ENCODE measurements around the gene CNIH3.

CNIH3 gene

DNA sequence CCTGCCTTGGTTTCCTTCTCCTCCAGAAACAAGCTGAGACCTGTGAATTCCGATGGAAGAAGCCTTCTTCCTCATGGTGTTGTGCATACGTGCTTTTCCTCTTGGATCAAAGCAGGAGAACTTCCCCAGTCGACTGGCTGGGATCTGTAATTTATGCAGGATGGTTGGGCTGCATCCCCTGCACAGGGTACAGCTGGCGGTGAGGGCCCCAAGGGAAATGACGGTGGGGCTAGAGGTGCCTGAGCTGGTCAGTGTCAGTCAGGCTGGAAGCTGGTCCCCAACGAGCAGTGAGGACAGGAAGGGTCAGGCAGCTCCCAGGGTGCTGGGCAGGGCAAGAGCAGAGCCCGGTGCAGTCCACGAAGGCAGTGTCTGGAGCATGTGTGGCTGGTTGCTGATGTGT, 106.7 kb downstream of the CNIH3 start:
- no peaks in the 10 kb centered on the region for H3K4me1 Mint-ChIP-seq
- peaks cover 27% of the 10 kb centered on the region for H3K27me3 Mint-ChIP-seq
- ATAC-seq (replicated peaks; ENCODE audit: extremely low read depth, poor library complexity, severe bottlenecking): no peak
- DNase-seq (ENCODE audit: low spot score in 2 of 2): no peak
- H3K4me3 Mint-ChIP-seq: no peak overlapping the region
- H3K36me3 Mint-ChIP-seq (ENCODE audit: insufficient read depth): no peaks in the 10 kb centered on the region
- H3K27ac Mint-ChIP-seq (ENCODE audit: low read depth): no peak overlapping the region
- H3K9me3 Mint-ChIP-seq: no peaks in the 10 kb centered on the region

DNA sequence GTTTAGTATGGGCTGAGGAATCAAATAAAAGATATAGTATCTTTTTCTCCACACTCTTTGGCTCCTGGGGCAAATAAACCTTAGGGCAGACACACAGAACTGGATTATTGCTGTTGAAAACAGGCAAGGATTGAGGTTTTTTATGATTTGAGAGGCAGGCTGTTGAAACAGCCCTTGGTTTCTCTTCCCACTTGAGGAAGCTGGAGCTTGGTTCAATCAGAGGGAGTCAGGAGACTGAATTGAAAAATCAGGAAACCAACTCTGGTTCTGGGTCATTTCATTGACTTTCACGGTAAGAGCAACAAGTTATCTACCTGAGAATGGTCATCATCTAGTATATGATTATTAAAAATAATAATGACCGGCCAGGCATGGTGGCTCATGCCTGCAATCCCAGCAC, 108.4 kb downstream of the CNIH3 start:
- Mint-ChIP-seq H3K27me3 (peaks cover 10% of the 10 kb centered on the region), H3K4me3 (no peak overlapping the region), H3K36me3 (ENCODE audit: insufficient read depth) (no peaks in the 10 kb centered on the region), H3K9me3 (no peaks in the 10 kb centered on the region), H3K4me1 (no peaks in the 10 kb centered on the region), H3K27ac (ENCODE audit: low read depth) (no peak overlapping the region)
- ATAC-seq (replicated peaks; ENCODE audit: extremely low read depth, poor library complexity, severe bottlenecking) (no peak), DNase-seq (ENCODE audit: low spot score in 2 of 2) (no peak)

DNA sequence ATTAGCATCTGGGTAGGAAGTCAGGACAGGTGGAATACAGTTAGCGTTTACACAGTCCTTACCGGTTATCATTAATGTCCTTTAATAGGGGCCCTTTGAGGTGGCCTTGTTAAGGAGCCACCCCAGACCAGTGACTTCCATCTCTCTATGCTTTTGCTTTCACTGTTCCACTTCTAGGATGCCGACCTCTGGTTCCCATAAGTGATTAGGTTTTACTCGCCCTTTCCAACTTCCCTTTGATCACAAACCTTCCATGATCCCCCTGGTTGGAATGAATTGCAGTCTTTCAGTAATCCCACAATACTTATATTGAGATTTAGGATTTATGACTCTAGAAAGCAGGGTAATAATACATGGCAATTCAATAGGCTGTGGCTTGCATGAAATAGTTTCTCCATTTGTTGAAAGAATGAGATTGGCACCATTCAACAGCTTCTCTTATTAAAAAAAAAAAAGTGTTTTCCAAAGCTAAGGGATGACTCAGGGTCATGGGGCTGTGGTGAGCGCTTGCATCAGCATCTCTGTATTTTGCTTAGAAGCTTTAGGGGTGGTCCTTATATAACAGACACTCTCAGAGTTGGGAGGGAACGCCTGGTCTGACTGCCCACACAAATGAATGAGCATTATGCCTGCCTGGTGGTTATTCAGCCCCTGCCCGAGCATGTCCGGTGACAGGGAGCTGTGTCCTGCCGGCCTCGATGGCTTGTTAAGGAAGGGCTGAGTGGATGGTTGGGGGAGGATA, 110.5 kb downstream of the CNIH3 start:
- Mint-ChIP-seq H3K27me3 (peaks cover 2% of the 10 kb centered on the region), H3K36me3 (ENCODE audit: insufficient read depth) (no peaks in the 10 kb centered on the region), H3K4me3 (no peak overlapping the region), H3K9me3 (no peaks in the 10 kb centered on the region), H3K4me1 (no peaks in the 10 kb centered on the region), H3K27ac (ENCODE audit: low read depth) (no peak overlapping the region)
- ATAC-seq (replicated peaks; ENCODE audit: extremely low read depth, poor library complexity, severe bottlenecking) (no peak), DNase-seq (ENCODE audit: low spot score in 2 of 2) (no peak)

DNA sequence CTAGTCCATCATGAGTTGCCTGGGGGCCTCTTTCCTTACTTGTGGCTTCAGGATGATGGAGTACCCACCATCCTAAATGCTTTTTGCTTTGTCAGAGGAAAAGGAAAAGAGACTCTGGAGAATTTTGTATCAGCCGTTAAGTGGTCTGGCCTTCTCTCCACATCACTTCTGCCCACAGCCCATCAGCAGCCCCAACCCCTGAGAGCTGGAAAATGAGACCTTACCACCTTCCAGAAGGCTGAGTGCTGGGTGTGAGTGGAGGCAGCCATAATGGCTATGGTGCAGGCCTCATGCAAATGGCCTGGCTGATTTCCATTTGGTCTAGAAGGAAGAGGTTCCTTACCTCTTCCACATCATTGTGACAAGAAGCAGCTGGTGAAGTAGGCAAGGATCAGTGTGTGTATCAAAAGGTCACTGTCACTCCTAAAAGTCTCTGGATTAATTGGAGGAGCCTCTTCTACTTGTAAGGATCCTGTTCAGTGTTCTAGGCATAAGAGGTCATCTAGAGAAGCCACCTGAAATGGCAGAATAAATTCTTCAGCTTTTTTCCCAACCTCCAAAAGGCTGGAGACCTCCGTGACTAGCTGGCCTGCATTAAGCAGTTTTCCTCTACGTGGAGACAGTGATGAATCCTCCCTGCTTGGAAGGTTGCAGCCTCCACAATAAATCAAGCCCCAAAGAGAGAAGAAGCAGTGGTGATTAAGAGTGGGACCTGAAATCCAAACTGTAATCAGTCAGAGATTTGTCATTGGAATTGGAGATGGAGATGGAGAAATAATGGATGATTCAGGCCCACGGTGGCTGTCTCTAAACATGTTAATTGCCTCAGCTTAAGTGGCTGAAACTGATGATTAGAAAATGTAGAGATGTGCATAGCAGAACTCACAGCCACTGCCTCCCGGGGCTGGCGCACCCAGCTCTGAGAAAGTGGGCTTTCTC, 111.5 kb downstream of the CNIH3 start:
- H3K36me3 Mint-ChIP-seq (ENCODE audit: insufficient read depth): no peaks in the 10 kb centered on the region
- ATAC-seq (replicated peaks; ENCODE audit: extremely low read depth, poor library complexity, severe bottlenecking) (no peak), DNase-seq (ENCODE audit: low spot score in 2 of 2) (no peak)
- H3K9me3 Mint-ChIP-seq: no peaks in the 10 kb centered on the region
- H3K4me1 Mint-ChIP-seq: no peaks in the 10 kb centered on the region
- H3K4me3 Mint-ChIP-seq: no peak overlapping the region
- no peaks in the 10 kb centered on the region for H3K27me3 Mint-ChIP-seq
- no peak overlapping the region for H3K27ac Mint-ChIP-seq (ENCODE audit: low read depth)

DNA sequence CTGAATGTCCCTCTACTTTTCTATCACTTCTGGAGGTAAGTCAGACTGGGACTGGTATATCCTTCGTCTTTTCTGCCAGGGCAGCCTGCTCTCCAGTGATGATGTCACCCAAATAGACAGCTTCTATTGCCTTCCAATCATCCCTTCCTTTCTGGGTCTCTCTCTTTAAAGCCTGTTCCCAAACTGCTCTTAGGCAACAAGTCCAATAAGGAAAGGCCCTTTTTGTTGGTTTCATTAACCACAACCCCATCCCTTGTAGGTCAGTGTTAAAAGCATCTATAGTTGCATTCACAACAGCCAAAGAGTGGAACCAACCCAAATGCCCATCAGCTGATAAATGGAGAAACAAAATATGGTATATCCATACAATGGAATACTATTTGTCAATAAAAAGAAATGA, 114.4 kb downstream of the CNIH3 start:
- Mint-ChIP-seq H3K27ac (ENCODE audit: low read depth) (no peak overlapping the region), H3K9me3 (no peaks in the 10 kb centered on the region), H3K36me3 (ENCODE audit: insufficient read depth) (no peaks in the 10 kb centered on the region), H3K4me1 (peaks cover 11% of the 10 kb centered on the region), H3K4me3 (no peak overlapping the region), H3K27me3 (no peaks in the 10 kb centered on the region)
- ATAC-seq (replicated peaks; ENCODE audit: extremely low read depth, poor library complexity, severe bottlenecking) (no peak), DNase-seq (ENCODE audit: low spot score in 2 of 2) (no peak)

DNA sequence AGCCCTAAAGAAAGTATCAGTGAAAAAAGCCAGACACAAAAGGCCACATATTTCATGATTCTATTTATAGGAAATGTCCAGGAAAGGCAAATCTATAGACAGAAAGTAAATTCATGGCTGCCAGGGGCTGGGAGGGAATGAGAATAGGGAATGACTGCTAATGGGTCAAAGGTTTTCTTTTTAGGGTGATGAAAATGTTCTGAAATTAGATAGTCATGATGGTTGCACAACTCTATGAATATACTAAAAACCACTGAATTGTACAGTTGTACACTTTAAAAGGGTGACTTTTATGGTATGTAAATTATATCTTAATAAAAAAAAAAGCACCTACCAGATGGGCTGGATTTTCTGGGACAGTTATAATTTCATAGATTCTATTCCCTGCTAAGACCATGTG, 114.8 kb downstream of the CNIH3 start:
- Mint-ChIP-seq H3K36me3 (ENCODE audit: insufficient read depth) (no peaks in the 10 kb centered on the region), H3K27ac (ENCODE audit: low read depth) (no peak overlapping the region)
- no peak for DNase-seq (ENCODE audit: low spot score in 2 of 2)

DNA sequence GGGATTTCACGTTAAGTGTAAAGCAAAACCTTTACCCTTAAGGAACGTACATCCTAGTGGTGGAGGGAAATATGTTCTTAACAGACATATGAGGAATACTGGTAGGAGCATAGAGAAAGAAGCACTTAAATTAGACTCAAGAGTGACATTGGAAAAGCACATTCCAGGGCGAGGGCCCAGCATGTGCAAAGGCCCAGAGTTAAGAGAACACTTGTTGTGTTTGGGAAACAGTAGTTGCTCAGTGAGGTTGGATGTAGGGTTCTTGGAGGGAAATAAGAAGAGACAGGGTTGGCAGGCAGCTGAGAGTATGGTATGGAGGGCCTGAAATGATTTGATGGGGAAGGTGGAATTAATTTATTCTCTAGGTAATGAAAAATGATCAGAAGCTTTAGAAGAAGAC, 115.5 kb downstream of the CNIH3 start:
- peaks cover 11% of the 10 kb centered on the region for H3K4me1 Mint-ChIP-seq
- no peak overlapping the region for H3K27ac Mint-ChIP-seq (ENCODE audit: low read depth)
- DNase-seq (ENCODE audit: low spot score in 2 of 2) (no peak), ATAC-seq (replicated peaks; ENCODE audit: extremely low read depth, poor library complexity, severe bottlenecking) (no peak)
- no peaks in the 10 kb centered on the region for H3K9me3 Mint-ChIP-seq
- no peaks in the 10 kb centered on the region for H3K36me3 Mint-ChIP-seq (ENCODE audit: insufficient read depth)
- no peak overlapping the region for H3K4me3 Mint-ChIP-seq
- H3K27me3 Mint-ChIP-seq: no peaks in the 10 kb centered on the region

More for the DNA sequence above, 114.8 kb downstream of the CNIH3 start:
- no peak for ATAC-seq (replicated peaks; ENCODE audit: extremely low read depth, poor library complexity, severe bottlenecking)
- Mint-ChIP-seq H3K27me3 (no peaks in the 10 kb centered on the region), H3K4me3 (no peak overlapping the region), H3K4me1 (peaks cover 11% of the 10 kb centered on the region), H3K9me3 (no peaks in the 10 kb centered on the region)

DNA sequence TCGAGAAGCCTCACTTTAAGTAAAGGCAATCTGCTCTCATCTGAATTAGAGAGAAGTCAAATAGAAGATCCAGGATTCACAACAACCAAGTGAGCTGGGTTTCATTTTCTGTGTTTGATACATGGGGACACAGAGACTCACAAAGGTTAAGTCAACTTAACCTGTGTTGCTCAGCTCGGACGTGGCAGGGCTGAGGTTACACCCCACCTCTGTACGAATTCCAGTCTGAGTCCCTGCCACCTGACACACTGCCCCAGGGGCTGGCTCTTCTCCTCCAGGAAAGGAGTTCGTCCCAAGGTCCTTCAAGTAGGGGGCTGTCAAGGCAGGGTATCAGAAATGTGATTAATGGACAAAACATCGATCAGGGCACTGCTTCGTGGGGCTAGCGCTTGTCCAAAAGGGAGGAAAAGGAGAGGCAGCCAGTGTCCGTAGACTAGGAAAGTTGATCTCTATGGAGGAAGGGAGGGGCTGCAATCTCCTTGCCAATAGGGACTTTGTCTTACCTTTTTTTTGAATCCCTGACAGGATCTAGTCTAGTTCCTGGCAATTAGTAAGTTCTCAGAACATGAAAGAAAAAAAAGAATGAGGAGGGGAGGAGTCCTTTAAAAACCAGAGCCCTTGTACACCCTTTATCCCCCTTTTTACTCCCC, 116.4 kb downstream of the CNIH3 start:
- H3K27ac Mint-ChIP-seq (ENCODE audit: low read depth): no peak overlapping the region
- ATAC-seq (replicated peaks; ENCODE audit: extremely low read depth, poor library complexity, severe bottlenecking) (no peak), DNase-seq (ENCODE audit: low spot score in 2 of 2) (no peak)
- no peak overlapping the region for H3K4me3 Mint-ChIP-seq
- H3K27me3 Mint-ChIP-seq: no peaks in the 10 kb centered on the region
- H3K9me3 Mint-ChIP-seq: no peaks in the 10 kb centered on the region
- peaks cover 11% of the 10 kb centered on the region for H3K4me1 Mint-ChIP-seq
- H3K36me3 Mint-ChIP-seq (ENCODE audit: insufficient read depth): no peaks in the 10 kb centered on the region

DNA sequence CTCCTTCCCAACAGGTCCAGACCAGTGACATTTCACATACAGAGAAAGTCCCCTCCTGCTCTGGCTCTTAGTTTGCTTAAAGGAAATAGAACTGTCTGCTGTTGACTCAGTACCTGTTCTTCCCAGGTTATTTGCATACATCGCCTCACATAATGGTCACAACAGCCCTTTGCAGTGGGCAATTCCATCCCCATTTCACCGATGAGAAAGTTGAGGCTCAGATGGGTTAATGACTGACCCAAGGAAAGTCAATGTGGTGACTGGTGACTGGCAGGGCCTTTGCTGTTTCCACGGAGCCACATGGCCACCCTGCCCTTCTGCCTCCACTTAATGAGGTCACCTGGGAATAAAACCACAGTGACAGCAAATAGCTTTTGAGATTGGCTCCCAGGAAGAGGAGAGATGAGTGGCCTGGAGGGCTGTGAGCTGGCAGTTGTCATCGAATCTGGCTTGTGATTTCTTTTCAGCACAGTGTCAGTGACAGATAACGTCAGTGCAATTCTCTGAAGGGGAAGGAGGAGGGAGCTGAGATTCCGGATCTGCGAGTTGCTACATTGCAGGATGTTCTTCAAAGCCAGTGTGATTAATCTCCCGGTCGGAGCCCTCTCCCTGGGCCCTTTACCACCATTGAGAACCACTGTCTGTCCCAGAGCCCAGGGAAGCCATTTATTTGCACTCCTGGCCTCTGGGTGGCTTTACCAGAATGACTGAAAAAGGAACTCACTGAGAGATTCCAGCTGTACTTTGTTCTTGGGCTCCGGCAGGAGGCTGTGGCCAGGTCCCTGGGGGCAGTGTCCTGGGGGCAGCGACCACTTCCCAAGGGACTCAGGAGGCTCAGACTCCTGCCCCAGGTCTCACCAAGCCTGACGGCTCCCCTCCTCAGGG, 117.2 kb downstream of the CNIH3 start:
- Mint-ChIP-seq H3K27me3 (no peaks in the 10 kb centered on the region), H3K4me1 (peaks cover 11% of the 10 kb centered on the region), H3K27ac (ENCODE audit: low read depth) (no peak overlapping the region), H3K36me3 (ENCODE audit: insufficient read depth) (no peaks in the 10 kb centered on the region), H3K4me3 (no peak overlapping the region), H3K9me3 (no peaks in the 10 kb centered on the region)
- DNase-seq (ENCODE audit: low spot score in 2 of 2) (no peak), ATAC-seq (replicated peaks; ENCODE audit: extremely low read depth, poor library complexity, severe bottlenecking) (no peak)

DNA sequence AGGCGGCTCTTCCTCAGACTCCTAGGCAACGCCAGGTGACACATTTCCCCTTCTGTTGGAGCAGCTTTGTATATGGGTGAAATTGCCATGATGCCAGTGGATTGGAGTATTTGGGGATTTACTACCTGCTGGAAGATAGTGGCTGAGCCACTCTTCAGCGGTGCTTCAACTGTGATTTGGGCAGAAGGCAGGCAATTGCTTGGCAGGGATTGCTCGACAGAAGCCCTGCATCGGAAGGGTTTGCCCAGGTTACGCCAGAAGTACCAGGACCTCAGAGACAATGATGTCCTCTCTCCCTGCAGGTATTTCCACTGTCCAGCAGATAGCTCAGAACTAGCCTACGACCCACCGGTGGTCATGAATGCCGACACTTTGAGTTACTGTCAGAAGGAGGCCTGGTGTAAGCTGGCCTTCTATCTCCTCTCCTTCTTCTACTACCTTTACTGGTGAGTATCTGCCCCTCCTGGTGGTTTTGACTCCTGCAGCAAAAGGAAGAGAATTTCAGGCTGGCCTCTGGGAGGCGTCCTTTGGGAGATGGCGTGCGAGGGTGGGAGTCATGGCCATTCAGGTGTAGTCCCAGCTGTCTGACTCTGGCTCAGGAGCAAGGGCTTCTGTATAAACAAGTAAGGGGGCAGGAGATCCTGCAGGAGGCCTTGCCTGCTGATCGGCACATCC, 118.3 kb downstream of the CNIH3 start:
- peaks cover 11% of the 10 kb centered on the region for H3K4me1 Mint-ChIP-seq
- ATAC-seq (replicated peaks; ENCODE audit: extremely low read depth, poor library complexity, severe bottlenecking): no peak

DNA sequence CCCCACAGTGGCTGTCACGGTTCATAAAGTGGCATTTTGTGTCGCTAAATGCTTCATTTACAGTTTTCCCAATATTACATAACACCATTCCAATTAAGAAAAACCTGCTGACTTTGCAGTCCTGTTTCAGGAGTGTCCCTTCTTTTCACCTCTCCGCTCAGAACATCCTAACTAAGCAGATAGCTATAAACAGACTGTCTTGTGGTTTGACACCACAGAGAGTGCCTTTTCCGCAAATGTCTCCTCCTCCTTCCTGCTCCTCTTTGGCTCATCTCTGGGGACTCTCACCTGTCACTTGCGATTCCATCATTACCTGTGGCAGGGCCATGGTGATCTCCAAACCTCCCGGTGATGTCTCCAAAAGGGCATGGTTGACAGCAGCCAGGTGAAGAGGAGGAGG, 119.0 kb downstream of the CNIH3 start:
- no peak overlapping the region for H3K27ac Mint-ChIP-seq (ENCODE audit: low read depth)
- peaks cover 11% of the 10 kb centered on the region for H3K4me1 Mint-ChIP-seq
- no peak overlapping the region for H3K4me3 Mint-ChIP-seq
- H3K27me3 Mint-ChIP-seq: peaks cover 3% of the 10 kb centered on the region
- H3K36me3 Mint-ChIP-seq (ENCODE audit: insufficient read depth): no peaks in the 10 kb centered on the region
- ATAC-seq (replicated peaks; ENCODE audit: extremely low read depth, poor library complexity, severe bottlenecking) (no peak), DNase-seq (ENCODE audit: low spot score in 2 of 2) (no peak)
- no peaks in the 10 kb centered on the region for H3K9me3 Mint-ChIP-seq

More for the DNA sequence above, 118.3 kb downstream of the CNIH3 start:
- no peak overlapping the region for H3K4me3 Mint-ChIP-seq
- H3K27ac Mint-ChIP-seq (ENCODE audit: low read depth): no peak overlapping the region
- H3K27me3 Mint-ChIP-seq: no peaks in the 10 kb centered on the region
- no peaks in the 10 kb centered on the region for H3K9me3 Mint-ChIP-seq
- no peak for DNase-seq (ENCODE audit: low spot score in 2 of 2)
- no peaks in the 10 kb centered on the region for H3K36me3 Mint-ChIP-seq (ENCODE audit: insufficient read depth)
